ENCODE results near the gene ENHO. TPM values are rescaled to one million over a fixed set of nuclear protein-coding genes. Genes with fewer than 3 reads are reported as not detected.

Gene ENHO
- total and polyA plus RNA-seq, 2 experiments from 2014 or later: not detected

- in situ Hi-C loops (cut with MboI): loop anchor here (25.0 kb wide), 1 partner anchor 92 kb away; the partner anchor contains the start of genes DCTN3 and RPP25L
- H4K20me1 ChIP-seq (ENCODE audit: insufficient read depth): no peaks in the 10 kb centered on the region
- H3K79me2 ChIP-seq (ENCODE audit: insufficient read depth): no peaks in the 10 kb centered on the region
- H3K36me3 ChIP-seq (ENCODE audit: low read depth): no peaks in the 10 kb centered on the region
- H3K27me3 ChIP-seq (replicated peaks; ENCODE audit: insufficient read depth): peaks cover 25% of the 10 kb centered on the region
- no peak overlapping the region for H3K4me2 ChIP-seq (ENCODE audit: unreplicated experiment)
- no peak overlapping the region for H3K9ac ChIP-seq
- no peaks in the 10 kb centered on the region for H3K4me1 ChIP-seq (ENCODE audit: insufficient read depth)
- no peak overlapping the region for H3K4me3 ChIP-seq
- H3K27ac ChIP-seq: no peak overlapping the region
- 80 to 83% methylated on average over 6 of the region's 6 CpGs for WGBS, 2 experiments (ENCODE audit: low coverage in 1 of 2, low lambda C conversion rate in 2 of 2, missing lambda C conversion rate in 2 of 2)
- H3K9me3 ChIP-seq (ENCODE audit: low read depth): no peaks in the 10 kb centered on the region
- no peak overlapping the region for H2AFZ ChIP-seq
- TF ChIP-seq EZH2phosphoT487 (IDR thresholded peaks at IDR 0.05; ENCODE audit: insufficient read depth, low read depth) (no peak), EZH2 (IDR thresholded peaks at IDR 0.05; ENCODE audit: insufficient read depth, poor library complexity, severe bottlenecking) (no peak)
- no peaks in the 10 kb centered on the region for H3K9me2 ChIP-seq (ENCODE audit: insufficient read depth)
- DNase-seq: no peak
- no peaks in the 10 kb centered on the region for H3F3A ChIP-seq (ENCODE audit: insufficient read depth)
These were observed 2.0 kb downstream of the ENHO start for GRCh38 chr9:34520505-34521385.

GRCh38 chr9:34520096-34520495 is 2.7 kb downstream of the ENHO start:
- no peak for DNase-seq
- 56 to 60% methylated on average over 6 of the region's 6 CpGs for WGBS, 2 experiments (ENCODE audit: low coverage in 1 of 2, low lambda C conversion rate in 2 of 2, missing lambda C conversion rate in 2 of 2)
- no peaks in the 10 kb centered on the region for H4K20me1 ChIP-seq (ENCODE audit: insufficient read depth)
- H2AFZ ChIP-seq: no peak overlapping the region
- H3K36me3 ChIP-seq (ENCODE audit: low read depth): no peaks in the 10 kb centered on the region
- H3K9ac ChIP-seq: no peak overlapping the region
- no peak overlapping the region for H3K27ac ChIP-seq
- H3K4me2 ChIP-seq (ENCODE audit: unreplicated experiment): no peak overlapping the region
- no peaks in the 10 kb centered on the region for H3K9me2 ChIP-seq (ENCODE audit: insufficient read depth)
- no peaks in the 10 kb centered on the region for H3K9me3 ChIP-seq (ENCODE audit: low read depth)
- TF ChIP-seq EZH2 (IDR thresholded peaks at IDR 0.05; ENCODE audit: insufficient read depth, poor library complexity, severe bottlenecking): no peak
- no peak for TF ChIP-seq EZH2phosphoT487 (IDR thresholded peaks at IDR 0.05; ENCODE audit: insufficient read depth, low read depth)
- H3F3A ChIP-seq (ENCODE audit: insufficient read depth): no peaks in the 10 kb centered on the region
- peaks cover 18% of the 10 kb centered on the region for H3K27me3 ChIP-seq (replicated peaks; ENCODE audit: insufficient read depth)
- no peaks in the 10 kb centered on the region for H3K4me1 ChIP-seq (ENCODE audit: insufficient read depth)
- no peaks in the 10 kb centered on the region for H3K79me2 ChIP-seq (ENCODE audit: insufficient read depth)
- in situ Hi-C loops (cut with MboI): loop anchor here (25.0 kb wide), 1 partner anchor 92 kb away; the partner anchor contains the start of genes DCTN3 and RPP25L
- no peak overlapping the region for H3K4me3 ChIP-seq

DNA sequence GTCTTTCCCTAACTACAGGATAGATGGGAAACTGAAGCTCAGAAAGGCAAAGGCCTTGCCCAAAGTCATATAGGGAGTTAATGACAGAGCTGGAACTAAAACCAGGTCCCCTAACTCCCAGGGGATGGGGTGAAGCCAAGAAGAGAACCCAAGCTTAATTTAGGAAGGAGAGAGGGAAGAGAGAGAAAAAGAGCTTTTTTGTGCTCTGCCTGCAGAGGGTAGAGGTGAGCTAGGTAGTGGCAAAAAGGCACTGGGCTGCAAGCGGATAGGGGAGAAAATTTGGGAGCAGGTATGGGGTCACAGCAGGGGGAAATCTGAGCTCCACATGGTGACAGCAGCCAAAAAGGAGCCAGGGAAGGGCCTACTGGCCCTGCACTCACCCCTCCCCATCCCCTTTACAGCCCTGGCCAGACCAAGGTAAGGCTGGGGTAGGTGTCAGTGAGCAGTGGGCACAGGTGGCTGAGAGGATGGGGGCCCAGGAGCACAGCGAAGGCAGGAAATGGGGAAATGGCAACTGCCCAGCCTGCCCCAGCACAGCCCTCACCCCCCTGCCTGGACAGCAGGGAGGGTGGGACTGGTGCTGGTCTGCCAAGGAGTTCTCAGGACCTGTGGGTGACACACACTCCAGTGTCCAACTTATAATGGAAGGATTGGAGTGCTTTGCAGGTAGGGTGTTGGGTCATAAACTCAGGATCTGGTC is 3.3 kb downstream of the ENHO start:
- H3K27me3 ChIP-seq (replicated peaks; ENCODE audit: insufficient read depth): peaks cover 12% of the 10 kb centered on the region
- WGBS, 2 experiments (ENCODE audit: low coverage in 1 of 2, low lambda C conversion rate in 2 of 2, missing lambda C conversion rate in 2 of 2): 77 to 88% methylated on average over 2 of the region's 2 CpGs
- H4K20me1 ChIP-seq (ENCODE audit: insufficient read depth): no peaks in the 10 kb centered on the region
- no peak overlapping the region for H3K27ac ChIP-seq
- H3K9me2 ChIP-seq (ENCODE audit: insufficient read depth): no peaks in the 10 kb centered on the region
- no peak overlapping the region for H2AFZ ChIP-seq
- no peaks in the 10 kb centered on the region for H3F3A ChIP-seq (ENCODE audit: insufficient read depth)
- no peaks in the 10 kb centered on the region for H3K36me3 ChIP-seq (ENCODE audit: low read depth)
- no peaks in the 10 kb centered on the region for H3K9me3 ChIP-seq (ENCODE audit: low read depth)
- no peak overlapping the region for H3K4me3 ChIP-seq
- no peaks in the 10 kb centered on the region for H3K4me1 ChIP-seq (ENCODE audit: insufficient read depth)
- DNase-seq: no peak
- in situ Hi-C loops (cut with MboI): loop anchor here (25.0 kb wide), 1 partner anchor 93 kb away; the partner anchor contains the start of genes DCTN3 and RPP25L
- no peak for TF ChIP-seq EZH2phosphoT487 (IDR thresholded peaks at IDR 0.05; ENCODE audit: insufficient read depth, low read depth)
- no peak for TF ChIP-seq EZH2 (IDR thresholded peaks at IDR 0.05; ENCODE audit: insufficient read depth, poor library complexity, severe bottlenecking)
- no peak overlapping the region for H3K9ac ChIP-seq
- no peak overlapping the region for H3K4me2 ChIP-seq (ENCODE audit: unreplicated experiment)
- no peaks in the 10 kb centered on the region for H3K79me2 ChIP-seq (ENCODE audit: insufficient read depth)

DNA sequence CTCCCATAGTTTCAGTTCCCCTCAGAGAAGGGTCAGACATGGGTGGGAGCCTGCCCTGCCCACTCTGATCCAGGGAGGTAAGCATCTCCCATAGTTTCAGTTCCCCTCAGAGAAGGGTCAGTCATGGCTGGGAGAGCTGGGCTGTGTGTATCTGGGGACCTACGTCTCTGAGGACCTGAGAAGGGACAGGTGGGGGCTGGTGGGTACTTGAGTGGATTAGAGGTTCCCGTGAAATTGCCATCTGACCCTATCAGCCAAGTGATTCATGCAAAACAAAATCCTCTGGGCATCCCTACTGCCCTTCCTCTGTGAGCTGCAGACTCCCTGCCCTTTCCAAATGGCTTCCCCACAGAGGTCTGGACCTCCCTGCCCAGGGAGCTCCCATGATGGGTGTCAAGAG is 3.9 kb downstream of the ENHO start:
- Histone ChIP-seq H3K27me3 (replicated peaks; ENCODE audit: insufficient read depth) (peaks cover 7% of the 10 kb centered on the region), H2AFZ (no peak overlapping the region), H3K79me2 (ENCODE audit: insufficient read depth) (no peaks in the 10 kb centered on the region), H3K4me3 (no peak overlapping the region), H3K9ac (no peak overlapping the region), H3K4me1 (ENCODE audit: insufficient read depth) (no peaks in the 10 kb centered on the region), H3K4me2 (ENCODE audit: unreplicated experiment) (no peak overlapping the region), H3K9me3 (ENCODE audit: low read depth) (no peaks in the 10 kb centered on the region), H4K20me1 (ENCODE audit: insufficient read depth) (no peaks in the 10 kb centered on the region), H3K9me2 (ENCODE audit: insufficient read depth) (no peaks in the 10 kb centered on the region), H3K36me3 (ENCODE audit: low read depth) (no peaks in the 10 kb centered on the region), H3F3A (ENCODE audit: insufficient read depth) (no peaks in the 10 kb centered on the region), H3K27ac (no peak overlapping the region)
- DNase-seq: no peak
- in situ Hi-C loops (cut with MboI): loop anchor here (25.0 kb wide), 1 partner anchor 93 kb away; the partner anchor contains the start of genes DCTN3 and RPP25L
- TF ChIP-seq EZH2 (IDR thresholded peaks at IDR 0.05; ENCODE audit: insufficient read depth, poor library complexity, severe bottlenecking): no peak
- no peak for TF ChIP-seq EZH2phosphoT487 (IDR thresholded peaks at IDR 0.05; ENCODE audit: insufficient read depth, low read depth)
- WGBS, 2 experiments (ENCODE audit: low coverage in 1 of 2, low lambda C conversion rate in 2 of 2, missing lambda C conversion rate in 2 of 2): 42 to 48% methylated on average over 2 of the region's 2 CpGs

Data from GM23248 (cell line).